Kidney capillary endothelial cell (primary cell): ENCODE data around the gene TMEM39A.

Experiments
- DNase-seq: peaks from one replicate; pipeline ENCODE4 v3.0.0-alpha.2; 2018; ENCODE audit warnings: low spot score

Gene TMEM39A

GRCh38 chr3:119400466-119400865 is 62.9 kb downstream of the TMEM39A start:
- DNase-seq: no peak

- no peak for DNase-seq
Observed at GRCh38 chr3:119396870-119397269, 66.5 kb downstream of the TMEM39A start.

DNA sequence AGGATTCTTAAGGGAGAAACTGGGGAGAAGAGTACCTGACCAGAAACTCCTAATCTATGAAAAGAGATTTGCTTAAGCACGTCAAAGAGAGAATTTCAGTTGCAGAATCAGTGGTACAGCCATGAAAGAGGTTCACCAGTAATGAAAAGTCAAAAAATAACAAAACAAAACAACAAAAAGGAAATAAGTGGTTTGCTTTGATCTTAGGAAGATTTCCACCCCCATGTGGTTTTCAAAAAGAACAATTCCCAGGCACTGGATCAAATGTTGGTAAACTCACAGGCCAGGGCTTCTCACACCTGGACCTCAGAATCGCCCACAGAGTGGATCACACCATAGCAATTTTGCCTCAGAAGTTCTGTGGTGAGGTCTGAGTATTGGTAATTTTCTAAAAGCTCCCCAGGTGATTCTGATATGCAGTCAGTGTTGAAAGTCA is 67.5 kb downstream of the TMEM39A start:
- no peak for DNase-seq

- DNase-seq: no peak
Observed at GRCh38 chr3:119388577-119388976, 74.8 kb downstream of the TMEM39A start.

DNA sequence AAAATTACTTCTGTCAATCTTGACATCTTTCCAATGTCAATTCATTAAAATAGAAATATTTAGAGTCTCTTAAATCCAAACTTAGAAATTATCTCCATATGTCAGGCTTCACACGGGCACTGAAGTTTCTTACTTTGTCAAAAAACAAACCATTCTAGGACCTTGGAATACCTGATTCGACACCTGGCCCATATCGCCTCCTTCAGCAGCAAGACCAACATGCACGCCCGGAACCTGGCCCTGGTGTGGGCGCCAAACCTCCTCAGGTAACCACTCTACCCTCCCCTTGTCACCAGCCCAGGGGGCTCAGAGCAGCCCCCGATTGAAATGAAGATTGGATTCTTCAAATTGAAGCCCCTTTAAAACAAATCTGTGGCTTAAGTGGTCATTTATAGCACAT is 81.3 kb downstream of the TMEM39A start:
- DNase-seq: no peak

DNA sequence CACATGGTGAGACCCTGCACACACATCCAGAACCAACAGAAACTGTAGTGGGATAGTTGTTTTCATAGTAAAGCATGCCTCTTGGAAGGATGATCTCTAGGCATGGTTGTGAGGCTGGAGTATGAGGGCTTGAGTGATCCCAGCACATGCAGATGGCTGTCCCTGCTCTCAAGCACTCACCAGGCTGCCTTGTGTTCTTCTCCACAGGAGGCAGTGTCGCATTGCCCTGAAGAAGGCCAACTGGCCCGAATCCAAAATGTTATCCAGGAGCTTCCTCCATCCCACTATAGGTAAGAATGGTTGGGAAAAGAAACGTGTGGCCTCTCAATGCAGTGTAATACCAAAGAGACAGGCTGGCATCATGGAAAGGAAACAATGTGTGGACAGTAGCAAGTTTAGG is 82.7 kb downstream of the TMEM39A start:
- DNase-seq: no peak
